Hematopoietic multipotent progenitor cell (in vitro differentiated cells): ENCODE results near the gene EEF1A2. TPM values are rescaled to one million over a fixed set of nuclear protein-coding genes. Genes with fewer than 3 reads are reported as not detected.
A peak's percentile ranks its signal among the peaks of the same experiment; 100 is the strongest.

Source experiments
- DNase-seq, 3 donors: peaks; one replicate each; pipeline ENCODE4 v3.0.0-alpha.2; 2011 to 2015; ENCODE audit warnings: low read depth in 2 of 3, low spot score in 2 of 3
- total RNA-seq: library from RNA; depleted of rRNA; stranded (reverse); fragments of >200 nt; gene quantifications from one replicate; pipeline ENCODE4 v1.2.3, GENCODE V29; 2012

Gene EEF1A2
- total RNA-seq, 1 donor = 0.27 TPM

DNA sequence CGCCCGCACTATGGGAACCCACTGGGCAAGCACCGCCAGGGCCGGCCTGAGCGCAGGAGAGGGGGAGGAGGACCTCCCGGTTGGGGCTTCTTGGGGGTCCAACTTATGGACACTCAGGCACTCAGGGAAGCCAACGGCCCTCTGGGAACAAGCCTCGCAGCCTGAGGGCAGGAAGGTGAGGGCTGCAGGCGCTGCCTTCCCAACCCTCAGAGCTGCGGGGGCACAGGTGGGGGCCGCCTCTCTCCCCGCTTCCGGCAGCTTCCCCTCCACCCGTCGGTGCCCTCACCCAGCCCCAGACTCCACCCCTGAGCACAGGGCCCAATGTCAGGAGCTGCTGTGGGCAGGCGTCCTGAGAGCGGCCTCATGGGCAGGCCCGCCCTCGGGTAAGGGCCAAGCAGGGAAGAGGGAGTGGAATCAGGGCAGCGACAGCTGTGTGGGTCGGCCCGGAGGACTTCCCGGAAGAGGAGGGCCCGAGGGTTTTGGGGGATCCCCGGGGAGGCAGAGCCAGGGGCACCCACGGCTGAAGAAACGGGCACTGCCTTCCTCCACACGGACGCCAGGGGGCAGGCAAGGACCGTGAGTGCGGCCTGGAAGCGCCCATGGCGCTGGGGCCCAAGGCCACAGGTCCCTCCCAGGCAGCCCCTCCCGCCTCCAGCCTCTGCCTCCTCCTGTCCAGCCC, 38.8 kb upstream of the EEF1A2 start:
- peak; percentile 92 to 95 (median 95) for DNase-seq

DNA sequence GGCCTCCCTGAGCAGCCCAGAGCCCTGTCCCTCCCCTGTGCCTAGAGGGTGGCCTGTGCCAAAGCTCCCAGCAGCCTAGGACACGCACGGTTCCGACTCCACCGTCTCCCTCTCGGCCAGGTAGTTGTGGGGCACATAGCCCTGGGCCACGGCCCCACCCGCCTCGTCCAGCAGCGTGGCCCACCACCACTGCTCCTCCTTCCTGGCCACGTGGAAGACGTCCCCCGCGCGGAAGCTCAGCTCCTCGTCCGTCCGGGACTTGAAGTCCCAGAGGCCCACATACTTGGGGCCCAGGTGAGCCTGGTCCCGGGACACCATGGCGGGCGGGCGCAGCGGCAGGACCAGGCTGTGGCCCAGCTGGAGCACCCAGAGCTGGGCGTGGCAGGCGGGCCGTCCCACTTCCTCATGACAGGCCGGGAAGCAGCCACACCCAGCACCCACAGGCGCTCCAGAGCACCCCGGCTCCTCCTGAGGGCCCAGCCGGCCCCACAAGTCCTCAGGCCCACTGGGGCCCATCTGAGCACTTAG, 38.2 kb upstream of the EEF1A2 start, which contains the start of gene PTK6:
Gene PTK6 (minus strand): TSS at position 380 of the 528 bp plus-strand sequence. CDS start 62 bp downstream, at position 318.
- no peak for DNase-seq

DNA sequence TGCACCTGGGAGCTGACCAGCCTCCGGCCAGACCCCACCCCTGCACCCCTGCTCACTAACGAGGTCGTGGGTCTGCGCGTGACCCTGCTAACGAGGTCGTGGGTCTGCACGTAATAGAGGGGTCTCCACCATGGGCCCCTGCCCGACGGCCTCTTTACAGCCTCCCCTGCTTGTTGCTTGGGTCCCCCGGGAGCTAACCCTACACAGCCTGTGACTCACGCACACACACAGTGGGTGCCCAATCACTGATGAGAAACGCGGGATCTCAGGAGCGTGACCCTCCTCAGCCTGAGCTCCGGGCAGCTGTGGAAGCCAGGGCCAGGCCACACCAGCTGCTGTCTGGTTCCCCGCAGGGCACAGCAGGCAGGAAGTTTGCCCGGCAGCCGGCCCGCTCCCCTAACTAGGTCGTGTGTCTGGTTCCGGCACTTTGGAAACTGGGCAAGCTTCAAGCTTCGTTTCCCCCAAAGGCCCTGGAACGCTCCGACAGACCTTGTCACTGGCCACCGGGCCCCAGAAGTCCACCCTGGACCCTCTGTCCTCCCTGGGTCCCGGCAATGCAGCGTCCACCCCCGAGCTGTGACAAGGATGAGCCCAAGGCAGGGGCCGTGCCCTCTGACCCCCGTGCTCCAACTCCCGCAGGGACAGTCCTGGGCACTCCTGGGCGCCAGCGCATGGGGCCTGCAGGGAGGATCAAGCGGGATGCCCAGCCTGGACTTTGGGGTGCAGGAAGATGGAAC, 37.5 kb upstream of the EEF1A2 start:
- no peak for DNase-seq

DNA sequence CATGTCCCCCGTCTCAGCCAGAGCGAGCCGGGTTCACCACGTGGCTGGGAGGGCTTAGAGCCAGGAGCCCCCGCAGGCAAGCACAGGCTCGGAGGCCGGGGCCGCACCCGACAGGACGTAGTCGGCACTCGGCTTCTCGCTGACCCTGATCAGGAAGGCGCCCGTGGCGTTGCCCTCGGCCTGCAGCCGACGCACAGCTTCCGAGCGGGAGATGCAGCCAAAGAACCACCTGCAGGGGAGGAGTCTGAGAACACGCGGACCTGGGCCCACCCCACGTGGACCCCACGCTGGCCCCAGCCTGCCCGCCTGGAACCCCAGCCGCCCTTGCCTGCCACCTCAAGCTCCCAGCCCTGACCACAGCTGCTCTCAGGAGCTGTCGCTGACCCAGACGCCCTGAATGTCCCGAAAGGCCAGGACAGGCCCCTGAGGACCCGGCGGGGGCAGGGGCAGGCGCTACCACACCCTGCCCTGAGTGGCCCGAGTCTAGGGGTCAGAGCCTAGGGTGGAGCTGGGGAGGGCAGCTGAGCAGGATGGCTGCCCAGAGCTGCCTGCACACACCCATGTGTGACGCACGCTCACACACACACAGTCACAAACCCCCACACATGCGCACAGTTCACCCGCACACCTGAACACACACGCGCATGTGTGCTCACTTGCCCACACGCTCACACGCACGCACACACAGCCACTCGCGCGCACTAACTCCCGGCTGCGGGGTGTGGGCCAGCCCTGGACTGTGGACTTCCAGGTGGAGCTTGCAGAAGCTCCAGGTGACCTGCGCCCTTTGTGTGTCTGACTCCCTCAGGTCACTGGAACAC, 36.2 kb upstream of the EEF1A2 start:
- DNase-seq = no peak

DNA sequence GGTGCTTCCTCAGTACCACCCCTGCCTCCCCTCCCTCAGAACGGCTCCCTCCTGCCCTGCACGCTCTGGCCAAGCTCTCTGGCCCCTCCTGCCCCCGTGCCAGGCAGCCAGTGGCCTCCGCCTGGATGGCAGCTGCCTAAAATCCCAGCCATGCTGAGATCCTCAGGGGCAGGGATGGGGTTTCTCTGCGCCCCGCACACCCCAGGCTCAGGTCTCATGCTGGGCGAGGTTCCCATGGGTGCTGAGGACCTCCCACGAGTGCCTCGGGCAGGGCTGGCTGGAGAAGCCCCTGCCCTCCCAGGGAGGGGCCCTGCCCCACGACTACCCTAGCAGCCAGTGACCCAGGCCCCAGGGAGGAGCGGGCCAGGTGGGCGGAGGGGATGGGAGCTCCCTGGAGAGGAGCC, 35.5 kb upstream of the EEF1A2 start:
- DNase-seq = no peak

DNA sequence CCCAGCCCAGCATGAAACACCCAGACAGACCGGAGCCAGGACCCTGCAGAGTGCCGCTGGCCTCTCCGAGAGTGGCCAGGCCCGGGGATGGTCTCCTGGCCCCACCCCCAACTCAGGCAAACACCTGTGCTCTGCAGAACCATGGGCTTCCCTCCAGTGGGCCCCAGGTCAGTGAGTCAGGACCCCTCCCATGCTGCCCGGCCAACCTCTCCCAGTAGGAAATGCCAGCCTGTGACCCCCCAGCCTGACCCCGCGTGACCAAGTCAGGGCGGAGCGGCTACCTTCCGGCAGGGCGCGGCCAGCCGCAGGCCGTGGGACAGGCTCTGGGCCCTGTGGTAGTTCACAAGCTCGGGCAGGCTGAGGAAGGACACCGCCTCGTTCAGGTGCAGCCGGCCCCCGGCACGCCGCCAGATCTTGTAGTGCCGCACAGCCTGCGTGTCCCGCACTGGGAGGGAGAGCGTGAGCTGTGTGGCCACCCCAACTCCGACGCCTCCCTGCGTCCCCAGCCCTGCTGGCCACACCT, 35.0 kb upstream of the EEF1A2 start:
- no peak for DNase-seq

DNA sequence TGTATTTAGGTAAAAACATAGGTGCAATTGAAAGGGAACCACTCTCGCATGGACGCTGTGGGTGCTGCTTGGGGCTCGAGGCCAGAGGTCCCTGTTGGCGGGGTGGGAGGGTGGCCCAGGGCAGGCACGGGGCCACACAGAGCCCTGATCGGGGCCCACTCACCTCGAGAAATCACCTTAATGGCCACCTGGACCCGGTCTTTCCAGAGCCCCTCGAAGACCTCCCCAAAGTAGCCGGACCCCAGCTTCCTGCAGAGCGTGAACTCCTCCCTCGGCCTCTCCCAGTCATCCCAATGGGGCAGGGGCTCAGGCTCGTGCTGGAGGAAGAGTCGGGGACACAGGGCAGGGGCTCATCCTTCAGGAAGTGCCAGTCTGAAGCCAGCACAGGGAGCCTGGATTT, 34.5 kb upstream of the EEF1A2 start:
- no peak for DNase-seq

DNA sequence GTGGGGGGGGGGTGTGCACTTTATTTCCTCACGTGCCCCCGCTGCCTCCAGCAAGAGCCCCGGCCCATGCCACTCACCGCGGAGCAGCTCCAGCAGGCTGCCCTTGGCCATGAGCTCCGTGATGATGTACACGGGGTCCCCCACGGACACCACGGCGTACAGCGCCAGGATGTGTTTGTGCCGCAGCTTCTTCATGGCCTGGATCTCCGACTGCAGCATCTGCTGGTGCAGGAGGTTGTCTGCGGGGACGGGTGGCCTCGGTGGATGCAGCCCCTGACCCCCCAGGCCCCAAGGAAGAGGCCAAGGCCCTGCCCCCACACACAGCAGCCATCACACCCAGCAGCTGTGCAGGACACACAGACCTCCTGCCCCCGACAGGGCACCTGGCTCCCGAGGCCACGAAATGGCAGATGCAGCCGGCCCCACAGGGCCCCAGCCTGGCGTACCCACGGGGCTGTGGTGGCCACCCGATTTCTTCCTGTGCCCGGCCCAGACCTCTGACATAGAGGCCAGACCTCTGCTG, 33.6 kb upstream of the EEF1A2 start:
- DNase-seq = no peak

DNA sequence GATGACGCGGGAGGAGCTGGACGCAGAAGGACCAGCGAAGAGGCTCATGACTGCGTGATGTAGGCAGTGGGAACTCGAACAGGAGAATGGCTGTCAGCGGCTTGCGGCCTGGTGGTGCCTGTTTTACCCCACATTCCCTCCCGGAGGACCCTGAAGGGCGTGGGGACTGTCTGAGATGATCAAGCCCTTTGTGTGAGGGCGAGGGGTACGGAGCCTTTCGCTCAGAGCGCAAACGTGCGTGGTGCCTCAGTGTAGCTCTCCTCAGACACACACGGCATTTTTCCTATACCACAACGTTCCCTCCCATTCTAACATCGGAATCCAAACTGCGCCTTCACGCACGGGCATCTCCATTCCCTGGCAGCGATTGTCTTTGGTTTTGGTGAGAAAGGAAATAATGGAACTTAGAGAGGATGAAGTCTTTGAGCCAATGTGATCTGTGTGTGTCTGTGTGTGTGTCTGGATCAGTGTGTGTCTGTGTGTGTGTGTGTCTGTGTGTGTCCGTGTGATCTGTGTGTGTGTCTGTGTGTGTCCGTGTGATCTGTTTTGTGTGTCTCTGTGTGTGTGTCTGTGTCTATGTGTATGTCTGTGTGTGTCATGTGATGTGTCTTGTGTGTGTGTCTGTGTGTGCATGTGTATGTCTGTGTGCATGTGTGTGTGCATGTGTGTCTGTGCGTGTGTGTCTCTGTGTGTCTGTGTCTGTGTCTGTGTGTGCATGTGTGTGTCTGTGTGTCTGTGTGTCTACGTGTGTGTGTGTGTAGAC, 33.0 kb upstream of the EEF1A2 start:
- DNase-seq = no peak

DNA sequence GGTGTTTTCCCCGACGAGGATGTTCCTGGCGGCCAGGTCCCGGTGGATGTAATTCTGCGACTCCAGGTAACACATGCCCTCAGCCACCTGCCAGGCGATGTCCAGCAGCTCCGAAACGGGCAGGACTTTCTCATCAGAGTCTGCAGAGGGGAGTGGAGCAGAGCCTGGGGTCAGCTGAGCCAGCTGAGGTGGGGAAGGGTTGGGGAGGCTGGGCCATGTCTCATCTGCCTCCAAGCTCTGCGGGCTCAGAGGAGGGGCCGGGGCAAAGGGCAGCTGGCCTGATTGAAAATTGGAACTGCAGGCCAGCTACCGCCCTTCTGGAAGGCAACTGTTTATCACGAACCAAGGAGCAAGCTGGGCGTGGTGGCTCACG, 31.9 kb upstream of the EEF1A2 start:
- no peak for DNase-seq

DNA sequence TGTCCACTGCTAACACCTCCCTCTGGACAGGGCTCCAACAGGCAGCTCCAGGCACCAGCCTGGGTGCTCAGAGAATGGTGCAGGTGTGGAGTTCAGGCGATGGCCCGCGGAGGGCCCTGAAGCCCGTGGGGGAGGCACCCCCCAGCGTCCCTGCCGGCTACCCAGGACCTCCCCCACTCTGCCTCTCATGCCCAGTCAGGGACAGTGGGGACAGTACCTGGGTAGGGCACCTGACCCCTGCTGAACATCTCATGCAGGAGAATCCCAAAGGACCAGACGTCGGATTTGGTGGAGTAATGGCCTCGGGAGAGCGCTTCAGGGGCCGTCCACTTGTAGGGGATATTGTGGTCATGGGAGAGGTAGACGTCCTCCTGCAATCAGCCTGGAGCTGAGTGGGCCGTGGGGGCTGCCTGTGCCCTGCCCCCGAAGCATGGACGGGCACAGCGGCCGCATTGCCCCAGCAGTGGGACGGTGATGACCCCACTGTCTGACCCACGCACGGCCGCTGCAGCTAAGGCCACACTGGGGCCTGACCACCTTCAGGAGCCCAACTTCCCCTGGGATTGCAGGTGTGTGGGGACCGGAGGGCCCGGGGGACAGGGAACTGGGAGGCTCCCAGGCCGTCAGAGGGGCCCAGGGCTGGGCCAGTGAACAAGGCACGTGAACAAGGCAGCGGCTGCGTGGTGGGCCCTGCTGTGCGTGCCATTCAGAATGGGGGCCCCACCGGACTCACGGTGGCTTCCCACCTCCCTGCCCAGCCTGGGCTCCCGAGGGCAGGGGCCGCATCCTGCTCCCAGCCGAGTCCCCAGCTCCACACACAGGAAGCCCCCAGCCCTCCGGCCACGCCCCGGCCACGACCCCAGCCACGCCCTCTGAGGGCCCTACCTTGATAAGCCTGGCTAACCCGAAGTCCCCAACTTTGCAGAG, 31.2 kb upstream of the EEF1A2 start:
- DNase-seq = no peak

DNA sequence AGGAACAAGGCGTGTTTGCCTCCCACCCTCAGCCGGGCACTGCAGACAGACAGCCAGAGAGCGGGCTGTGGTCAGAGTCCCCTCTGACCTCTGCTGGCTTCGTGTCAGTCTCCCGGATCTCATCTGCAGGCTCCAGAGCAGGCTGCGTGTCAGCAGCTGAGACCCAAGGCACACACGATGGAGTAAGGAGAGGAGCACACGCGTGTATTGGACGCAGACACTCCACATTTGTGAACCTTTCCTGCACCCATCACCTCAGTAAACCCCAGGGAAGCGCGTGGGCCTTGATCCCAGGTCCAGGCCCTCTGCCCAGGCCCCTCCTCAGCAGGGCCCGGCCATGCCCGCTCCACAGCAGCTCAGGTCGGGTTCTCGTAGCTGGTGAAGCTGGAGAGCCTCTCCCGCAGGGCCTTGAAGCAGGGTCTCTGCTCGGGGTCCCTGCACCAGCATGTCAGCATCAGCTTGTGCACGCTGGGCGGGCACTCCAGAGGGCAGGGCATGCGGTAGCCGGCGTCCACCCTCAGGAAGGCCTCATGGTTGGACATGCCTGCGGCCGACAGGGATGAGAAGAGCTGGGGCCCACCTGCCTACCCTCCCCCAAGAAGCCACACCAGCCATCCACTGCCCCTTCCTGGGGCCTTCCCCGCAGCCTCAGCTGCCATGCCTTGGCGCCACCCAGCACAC, 30.4 kb upstream of the EEF1A2 start:
- DNase-seq = no peak

DNA sequence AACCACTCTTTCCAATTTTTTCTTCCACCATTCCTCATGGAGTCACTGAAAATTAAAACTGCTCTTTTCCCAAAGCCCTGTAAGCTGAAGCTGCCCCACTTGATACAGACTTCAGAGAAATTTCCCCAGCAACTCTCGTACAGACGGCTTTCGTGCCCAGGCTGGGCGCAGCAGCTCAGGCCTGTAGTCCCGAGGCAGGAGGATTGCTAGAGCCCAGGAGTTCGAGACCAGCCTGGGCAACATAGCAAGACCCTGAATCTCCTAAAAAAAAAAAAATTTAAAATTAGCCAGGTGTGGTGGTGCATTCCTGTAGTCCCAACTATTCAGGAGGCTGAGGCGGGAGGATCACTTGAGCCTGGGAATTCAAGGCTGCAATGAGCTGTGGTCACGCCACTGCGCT, 28.3 kb upstream of the EEF1A2 start:
- DNase-seq = no peak

DNA sequence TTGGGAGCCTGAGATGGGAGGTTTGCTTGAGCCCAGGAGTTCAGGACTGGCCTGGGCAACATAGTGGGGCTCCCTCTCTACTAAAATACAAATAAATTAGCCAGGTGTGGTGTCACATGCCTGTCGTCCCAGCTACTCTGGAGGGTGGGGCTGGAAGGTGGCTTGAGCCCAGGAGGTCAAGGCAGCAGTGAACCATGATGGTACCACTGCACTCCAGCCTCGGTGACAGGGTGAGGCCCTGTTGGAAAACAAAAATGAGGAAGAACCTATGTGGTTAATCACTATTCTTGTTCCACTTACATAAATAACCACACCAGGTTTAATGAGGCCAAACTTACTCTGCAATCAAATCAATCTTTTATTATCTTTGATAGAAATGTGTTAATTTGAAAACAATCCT, 27.1 kb upstream of the EEF1A2 start:
- DNase-seq = peak in 1 of 3 donors; percentile 48

DNA sequence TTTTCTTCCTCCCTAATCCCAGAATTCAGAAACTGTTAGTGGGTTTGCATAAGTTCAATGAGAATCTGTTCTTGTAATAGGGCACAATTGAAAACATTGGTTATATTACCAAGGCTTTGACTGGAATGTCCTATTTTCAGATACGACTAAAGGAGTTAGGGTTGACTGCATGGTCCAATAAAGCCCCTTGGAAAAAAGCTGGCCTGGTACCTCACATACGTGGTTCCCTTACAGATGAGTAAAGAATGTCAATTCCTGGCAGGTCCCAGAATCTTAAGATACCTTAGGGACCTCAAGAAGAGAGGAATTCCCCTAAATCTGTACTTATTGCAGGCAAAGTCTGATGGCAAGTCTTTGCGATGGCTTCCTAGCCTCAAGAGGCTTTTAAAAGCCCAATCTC, 26.3 kb upstream of the EEF1A2 start:
- DNase-seq = no peak

DNA sequence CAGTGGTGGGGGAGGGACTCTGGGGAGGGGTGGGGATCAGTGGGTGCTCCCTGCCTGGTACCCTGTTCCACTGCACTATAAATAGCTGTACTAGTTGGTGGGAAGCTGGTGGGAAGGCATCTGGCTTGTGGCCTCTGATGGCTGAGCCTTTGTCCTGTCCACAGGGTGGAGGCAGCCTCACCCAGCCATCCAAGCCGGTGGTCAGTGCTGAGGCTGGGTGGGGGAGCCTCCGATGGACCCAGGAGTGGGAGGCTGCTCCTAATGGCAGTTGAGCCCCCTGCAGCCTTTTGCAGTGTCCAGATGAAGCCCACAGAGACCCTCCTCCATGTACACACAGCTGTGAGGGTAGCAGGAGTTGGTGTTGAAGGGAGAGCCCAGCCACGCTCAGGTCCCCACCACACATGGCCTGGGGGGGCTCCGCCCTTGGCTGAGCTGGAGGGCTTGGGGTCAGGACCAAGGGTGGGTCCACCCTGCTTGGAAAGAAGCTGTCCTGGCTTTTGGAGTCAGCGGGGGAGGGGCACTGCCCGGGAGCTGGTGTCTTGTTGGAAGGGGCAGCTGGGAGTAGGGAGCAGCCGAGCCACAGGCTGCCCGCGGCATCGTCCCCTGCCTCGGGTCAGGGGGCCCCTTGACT, 24.2 kb upstream of the EEF1A2 start:
- DNase-seq = no peak

DNA sequence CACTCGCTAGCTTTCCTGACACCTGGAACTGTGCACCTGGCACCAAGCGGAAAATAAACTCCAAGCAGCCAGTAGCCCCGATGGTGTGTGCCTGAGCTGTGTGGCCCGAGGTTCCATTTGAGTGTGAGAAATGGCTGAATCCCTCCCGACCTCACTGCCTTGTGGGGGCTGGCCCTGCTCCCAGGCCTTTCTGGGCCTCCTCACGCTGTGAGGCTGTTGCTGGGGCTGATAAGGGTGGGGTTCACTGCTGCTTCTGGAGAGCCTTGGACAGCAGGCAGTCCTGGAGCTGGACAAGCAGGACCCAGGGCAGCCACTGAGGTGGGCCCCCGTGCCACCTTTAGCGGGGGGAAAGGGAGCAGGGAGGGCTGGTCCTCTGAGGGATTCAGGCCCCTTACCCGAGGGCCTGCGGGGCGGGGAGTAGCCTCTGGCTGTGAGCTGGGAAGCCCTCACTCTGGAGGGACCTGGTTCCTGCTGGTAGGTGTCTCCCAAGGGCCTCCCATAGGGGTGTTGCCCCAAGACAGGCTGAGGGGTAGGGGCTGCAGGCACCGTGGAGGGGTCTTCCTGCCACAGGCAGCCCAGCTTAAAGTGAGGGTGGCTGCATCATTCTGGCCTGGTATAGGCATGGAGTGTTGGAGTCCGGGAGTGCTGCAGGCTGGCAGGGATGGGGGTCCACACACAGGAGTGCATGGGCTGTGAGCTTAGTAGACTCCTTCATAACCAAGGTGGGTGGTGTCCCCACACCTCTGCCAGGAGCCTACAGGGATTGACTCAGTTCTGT, 23.4 kb upstream of the EEF1A2 start:
- DNase-seq = no peak
